ENCODE measurements around the gene SEMA5B. TPM values are rescaled to one million over a fixed set of nuclear protein-coding genes. Genes with fewer than 3 reads are reported as not detected.

The SEMA5B gene
- total RNA-seq, 1 donor from 2014 or later = not detected

GRCh38 chr3:123048480-123049237 is 21.1 kb upstream of the SEMA5B start:
- Mint-ChIP-seq H3K27me3 (ENCODE audit: low read depth) (peaks cover 15% of the 10 kb centered on the region), H3K36me3 (ENCODE audit: low read depth) (no peaks in the 10 kb centered on the region), H3K9me3 (no peaks in the 10 kb centered on the region)

DNA sequence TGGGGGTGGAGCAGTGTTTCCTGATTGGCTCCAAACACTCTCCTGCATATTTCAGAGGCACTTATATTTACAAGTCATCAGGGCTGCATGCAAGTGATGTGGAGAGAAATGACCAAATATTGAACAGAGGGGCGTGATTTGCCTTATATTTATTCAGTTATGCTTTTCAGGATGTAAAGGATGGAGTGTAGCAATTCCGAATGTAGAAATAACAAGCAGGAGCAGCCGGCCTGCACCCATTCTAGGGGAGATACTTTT is 19.4 kb upstream of the SEMA5B start:
- no peaks in the 10 kb centered on the region for H3K4me1 Mint-ChIP-seq (ENCODE audit: low read depth)
- H3K9me3 Mint-ChIP-seq = no peaks in the 10 kb centered on the region
- H3K4me3 Mint-ChIP-seq (ENCODE audit: low read depth) = no peak overlapping the region
- intact Hi-C loops (cut with micrococcal nuclease) = no loop called here
- H3K27ac Mint-ChIP-seq = no peak overlapping the region
- no peaks in the 10 kb centered on the region for H3K36me3 Mint-ChIP-seq (ENCODE audit: low read depth)
- DNase-seq (ENCODE audit: low spot score) = no peak
- H3K27me3 Mint-ChIP-seq (ENCODE audit: low read depth) = peaks cover 19% of the 10 kb centered on the region

More at GRCh38 chr3:123048480-123049237, 21.1 kb upstream of the SEMA5B start:
- H3K27ac Mint-ChIP-seq = no peak overlapping the region
- no peak overlapping the region for H3K4me3 Mint-ChIP-seq (ENCODE audit: low read depth)
- H3K4me1 Mint-ChIP-seq (ENCODE audit: low read depth) = no peaks in the 10 kb centered on the region
- no peak for DNase-seq (ENCODE audit: low spot score)
- intact Hi-C loops (cut with micrococcal nuclease) = no loop called here

DNA sequence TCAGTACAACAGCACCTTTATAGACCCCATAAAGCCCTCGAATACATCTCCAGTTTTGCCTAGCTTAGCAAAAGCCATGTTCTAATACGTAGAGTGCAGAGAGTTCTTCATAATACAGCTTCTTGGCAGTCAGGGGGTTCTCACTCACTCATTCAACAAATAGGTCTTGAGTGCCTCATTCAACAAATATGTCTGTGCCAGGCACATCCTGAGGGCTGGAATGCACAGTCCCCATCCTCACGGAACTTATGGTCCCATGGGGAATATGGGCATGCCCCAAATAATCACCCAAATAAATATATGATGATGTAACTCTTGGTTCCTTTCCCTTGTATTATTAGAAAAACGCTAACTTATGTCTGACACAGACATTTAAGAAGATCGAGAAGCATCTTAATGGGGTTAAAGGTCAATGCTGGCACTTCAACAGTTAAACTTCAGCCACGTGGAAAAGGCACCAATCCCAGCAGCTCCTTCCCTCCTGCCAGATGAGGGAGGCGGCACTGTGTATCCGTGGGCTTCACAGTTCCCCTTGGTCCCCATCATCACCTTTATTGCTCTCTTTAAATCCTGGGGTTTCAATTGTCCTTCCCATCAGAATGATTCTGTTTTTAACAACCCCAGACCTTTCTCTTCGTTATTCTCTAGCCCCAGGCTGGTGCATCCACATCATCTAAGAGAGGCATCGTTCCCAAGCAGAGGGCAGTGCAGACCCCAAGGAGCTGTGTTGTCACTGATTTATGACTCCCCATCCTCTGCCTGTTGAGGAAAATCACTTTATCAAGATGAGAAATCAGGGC is 18.9 kb upstream of the SEMA5B start:
- no peak overlapping the region for H3K4me3 Mint-ChIP-seq (ENCODE audit: low read depth)
- no peaks in the 10 kb centered on the region for H3K36me3 Mint-ChIP-seq (ENCODE audit: low read depth)
- H3K9me3 Mint-ChIP-seq = no peaks in the 10 kb centered on the region
- H3K4me1 Mint-ChIP-seq (ENCODE audit: low read depth) = no peaks in the 10 kb centered on the region
- intact Hi-C loops (cut with micrococcal nuclease) = no loop called here
- no peak for DNase-seq (ENCODE audit: low spot score)
- H3K27me3 Mint-ChIP-seq (ENCODE audit: low read depth) = peaks cover 24% of the 10 kb centered on the region
- no peak overlapping the region for H3K27ac Mint-ChIP-seq

DNA sequence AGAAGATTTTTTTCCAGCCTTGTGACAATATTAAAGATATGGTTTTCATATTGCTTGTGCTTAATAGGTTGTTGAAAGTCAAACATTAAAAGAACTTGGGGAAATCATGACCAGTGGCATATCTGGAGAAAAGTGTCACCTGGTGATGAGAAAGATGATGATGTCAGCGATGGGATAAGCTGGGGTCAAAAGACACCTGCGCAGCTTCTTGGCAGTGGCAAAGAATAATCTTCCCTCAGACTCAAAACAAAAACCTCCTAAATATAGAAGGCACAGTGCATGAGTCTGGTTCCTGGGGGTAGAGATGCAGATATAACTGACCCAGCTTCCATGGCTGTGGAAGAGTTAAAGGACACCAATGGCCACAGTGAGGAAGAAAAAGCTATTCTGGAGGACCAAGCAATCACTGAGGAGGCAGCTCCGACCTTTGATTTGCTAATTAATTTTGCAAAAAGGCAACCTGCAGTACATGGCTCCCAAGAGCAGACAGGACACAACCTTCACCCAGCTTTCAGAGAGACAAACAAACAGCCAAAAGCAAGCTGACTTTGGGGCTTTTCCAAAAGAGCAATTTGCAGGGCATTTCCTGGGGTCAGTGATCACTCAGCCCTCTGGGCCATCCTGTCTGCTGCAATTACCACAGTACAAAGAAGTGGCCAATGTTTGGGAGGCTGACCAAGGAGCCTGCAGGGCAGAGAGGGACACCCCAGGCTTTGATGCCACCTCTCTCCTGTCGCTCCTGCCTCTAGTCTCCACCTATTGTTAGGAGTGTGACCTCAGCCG is 17.6 kb upstream of the SEMA5B start:
- no peak overlapping the region for H3K4me3 Mint-ChIP-seq (ENCODE audit: low read depth)
- intact Hi-C loops (cut with micrococcal nuclease) = no loop called here

GRCh38 chr3:123042413-123042812 is 14.8 kb upstream of the SEMA5B start:
- intact Hi-C loops (cut with micrococcal nuclease) = no loop called here
- no peaks in the 10 kb centered on the region for H3K36me3 Mint-ChIP-seq (ENCODE audit: low read depth)
- H3K4me3 Mint-ChIP-seq (ENCODE audit: low read depth) = no peak overlapping the region
- no peak overlapping the region for H3K27ac Mint-ChIP-seq
- no peak for DNase-seq (ENCODE audit: low spot score)
- H3K4me1 Mint-ChIP-seq (ENCODE audit: low read depth) = no peaks in the 10 kb centered on the region
- H3K9me3 Mint-ChIP-seq = no peaks in the 10 kb centered on the region
- H3K27me3 Mint-ChIP-seq (ENCODE audit: low read depth) = peaks cover 46% of the 10 kb centered on the region

More for the DNA sequence above, 17.6 kb upstream of the SEMA5B start:
- no peak for DNase-seq (ENCODE audit: low spot score)
- Mint-ChIP-seq H3K36me3 (ENCODE audit: low read depth) (no peaks in the 10 kb centered on the region), H3K27me3 (ENCODE audit: low read depth) (peaks cover 31% of the 10 kb centered on the region), H3K9me3 (no peaks in the 10 kb centered on the region), H3K27ac (no peak overlapping the region), H3K4me1 (ENCODE audit: low read depth) (no peaks in the 10 kb centered on the region)

DNA sequence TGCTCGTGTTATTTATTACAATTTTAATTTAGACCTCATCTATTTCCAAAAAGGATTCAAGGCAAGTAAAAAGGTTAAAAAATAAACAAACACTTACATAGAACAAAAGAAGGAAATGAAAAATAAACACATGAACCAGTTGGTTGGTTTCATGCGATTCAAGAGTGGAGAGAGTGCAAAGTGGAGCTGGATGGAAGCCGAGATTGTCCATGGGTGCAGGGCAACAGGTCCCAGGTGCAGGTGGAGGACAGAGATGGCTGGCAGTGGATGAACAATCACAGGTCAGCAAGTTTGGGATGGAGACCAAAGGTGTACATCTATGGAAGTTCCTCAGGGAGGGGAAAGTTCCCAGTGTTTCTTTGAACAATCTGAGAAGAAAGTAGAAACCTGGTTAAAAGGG is 11.6 kb upstream of the SEMA5B start:
- DNase-seq (ENCODE audit: low spot score) = no peak
- no peaks in the 10 kb centered on the region for H3K36me3 Mint-ChIP-seq (ENCODE audit: low read depth)
- H3K4me3 Mint-ChIP-seq (ENCODE audit: low read depth) = no peak overlapping the region
- H3K27me3 Mint-ChIP-seq (ENCODE audit: low read depth) = peaks cover 62% of the 10 kb centered on the region
- H3K9me3 Mint-ChIP-seq = no peaks in the 10 kb centered on the region
- no peaks in the 10 kb centered on the region for H3K4me1 Mint-ChIP-seq (ENCODE audit: low read depth)
- no peak overlapping the region for H3K27ac Mint-ChIP-seq
- intact Hi-C loops (cut with micrococcal nuclease) = no loop called here

DNA sequence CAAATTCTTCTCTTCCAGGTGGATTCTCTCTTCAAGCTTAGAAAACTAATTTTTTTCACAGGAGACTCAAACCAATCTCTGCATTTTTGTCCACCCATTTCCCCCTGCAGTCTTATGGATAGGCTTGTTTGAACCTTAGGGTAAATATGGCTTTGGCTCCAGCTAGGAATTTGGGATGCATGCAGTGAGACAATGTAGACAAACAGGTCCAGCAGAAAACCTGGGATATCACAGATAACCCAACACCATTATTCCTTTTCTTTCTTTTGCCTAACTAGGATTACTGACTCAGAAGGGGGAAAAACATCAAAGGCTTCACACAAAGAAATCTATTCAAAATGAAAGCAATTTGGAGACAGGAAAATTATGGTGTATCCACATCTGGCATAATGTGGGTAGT is 11.2 kb upstream of the SEMA5B start:
- Mint-ChIP-seq H3K27ac (no peak overlapping the region), H3K9me3 (no peaks in the 10 kb centered on the region), H3K27me3 (ENCODE audit: low read depth) (peaks cover 62% of the 10 kb centered on the region), H3K36me3 (ENCODE audit: low read depth) (no peaks in the 10 kb centered on the region), H3K4me1 (ENCODE audit: low read depth) (no peaks in the 10 kb centered on the region), H3K4me3 (ENCODE audit: low read depth) (no peak overlapping the region)
- intact Hi-C loops (cut with micrococcal nuclease) = no loop called here
- no peak for DNase-seq (ENCODE audit: low spot score)

DNA sequence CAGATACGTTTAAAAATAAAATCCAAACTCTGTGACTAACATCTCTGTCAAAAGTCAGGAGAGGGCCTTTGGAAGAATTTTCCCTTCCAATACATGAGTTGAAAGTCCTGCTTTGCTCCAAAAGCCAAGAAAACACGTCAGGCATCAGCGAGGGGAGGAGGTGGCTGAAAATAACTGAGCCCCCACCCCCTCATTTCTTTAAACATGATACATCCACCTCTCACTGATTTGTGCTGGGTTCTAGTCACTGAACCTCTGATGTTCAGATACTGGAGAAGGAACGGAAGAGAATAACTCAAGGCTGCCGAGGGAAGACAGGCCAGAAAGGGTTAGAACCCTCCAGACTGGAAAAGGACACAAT is 9.4 kb upstream of the SEMA5B start:
- H3K4me3 Mint-ChIP-seq (ENCODE audit: low read depth) = no peak overlapping the region
- H3K27me3 Mint-ChIP-seq (ENCODE audit: low read depth) = peaks cover 53% of the 10 kb centered on the region
- no peak overlapping the region for H3K27ac Mint-ChIP-seq
- intact Hi-C loops (cut with micrococcal nuclease) = no loop called here
- no peaks in the 10 kb centered on the region for H3K9me3 Mint-ChIP-seq
- no peaks in the 10 kb centered on the region for H3K4me1 Mint-ChIP-seq (ENCODE audit: low read depth)
- H3K36me3 Mint-ChIP-seq (ENCODE audit: low read depth) = no peaks in the 10 kb centered on the region
- DNase-seq (ENCODE audit: low spot score) = no peak

GRCh38 chr3:123036352-123037014 is 8.9 kb upstream of the SEMA5B start:
- intact Hi-C loops (cut with micrococcal nuclease) = no loop called here
- H3K27me3 Mint-ChIP-seq (ENCODE audit: low read depth) = peaks cover 48% of the 10 kb centered on the region
- H3K4me3 Mint-ChIP-seq (ENCODE audit: low read depth) = no peak overlapping the region
- H3K4me1 Mint-ChIP-seq (ENCODE audit: low read depth) = no peaks in the 10 kb centered on the region
- no peaks in the 10 kb centered on the region for H3K9me3 Mint-ChIP-seq
- H3K27ac Mint-ChIP-seq = no peak overlapping the region
- H3K36me3 Mint-ChIP-seq (ENCODE audit: low read depth) = no peaks in the 10 kb centered on the region
- no peak for DNase-seq (ENCODE audit: low spot score)

DNA sequence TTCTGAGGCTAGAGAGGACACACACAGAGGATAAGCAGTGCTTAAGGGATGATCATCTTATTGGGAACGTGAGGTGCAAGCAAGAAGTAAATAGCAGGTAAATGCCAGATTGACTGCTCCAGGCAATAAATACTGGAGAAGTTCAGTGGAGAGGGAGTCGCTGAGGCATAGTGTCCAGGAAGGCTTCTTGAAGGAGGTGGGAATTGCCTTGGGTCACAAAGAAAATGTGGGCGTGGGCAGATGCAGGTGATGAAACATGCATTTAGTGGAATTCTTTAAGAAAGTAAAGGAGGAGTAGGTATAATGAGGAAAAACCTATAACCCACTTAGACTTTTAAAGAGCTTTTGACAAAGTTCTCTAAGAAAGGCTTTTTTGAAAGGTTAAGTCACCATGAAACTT is 7.4 kb upstream of the SEMA5B start:
- H3K4me3 Mint-ChIP-seq (ENCODE audit: low read depth) = no peak overlapping the region
- H3K36me3 Mint-ChIP-seq (ENCODE audit: low read depth) = no peaks in the 10 kb centered on the region
- H3K27me3 Mint-ChIP-seq (ENCODE audit: low read depth) = peaks cover 43% of the 10 kb centered on the region

GRCh38 chr3:123034120-123034519 is 6.6 kb upstream of the SEMA5B start:
- Mint-ChIP-seq H3K4me1 (ENCODE audit: low read depth) (no peaks in the 10 kb centered on the region), H3K27me3 (ENCODE audit: low read depth) (peaks cover 50% of the 10 kb centered on the region), H3K27ac (no peak overlapping the region), H3K36me3 (ENCODE audit: low read depth) (no peaks in the 10 kb centered on the region), H3K4me3 (ENCODE audit: low read depth) (no peak overlapping the region), H3K9me3 (no peaks in the 10 kb centered on the region)
- intact Hi-C loops (cut with micrococcal nuclease) = no loop called here
- DNase-seq (ENCODE audit: low spot score) = no peak

More for the DNA sequence above, 7.4 kb upstream of the SEMA5B start:
- DNase-seq (ENCODE audit: low spot score) = no peak
- no peaks in the 10 kb centered on the region for H3K4me1 Mint-ChIP-seq (ENCODE audit: low read depth)
- H3K27ac Mint-ChIP-seq = no peak overlapping the region
- intact Hi-C loops (cut with micrococcal nuclease) = no loop called here
- H3K9me3 Mint-ChIP-seq = no peaks in the 10 kb centered on the region

GRCh38 chr3:123032057-123032456 is 4.5 kb upstream of the SEMA5B start:
- Mint-ChIP-seq H3K4me1 (ENCODE audit: low read depth) (peaks cover 8% of the 10 kb centered on the region), H3K27ac (no peak overlapping the region), H3K27me3 (ENCODE audit: low read depth) (peaks cover 46% of the 10 kb centered on the region), H3K9me3 (no peaks in the 10 kb centered on the region), H3K36me3 (ENCODE audit: low read depth) (no peaks in the 10 kb centered on the region), H3K4me3 (ENCODE audit: low read depth) (no peak overlapping the region)
- no peak for DNase-seq (ENCODE audit: low spot score)
- intact Hi-C loops (cut with micrococcal nuclease) = no loop called here
